K562 (cell line): ENCODE data around the gene EME2. TPM values are rescaled to one million over a fixed set of nuclear protein-coding genes. Genes with fewer than 3 reads are reported as not detected.
A peak's percentile ranks its signal among the peaks of the same experiment; 100 is the strongest.

Experiments used
- ATAC-seq: fragments of 200-7000 bp; cut with Tn5 transposase; 3 replicates; pipeline ENCODE4 v1.9.1; 2020; ENCODE audit warnings: moderate library complexity
- BruUV-seq: library from RNA; stranded (reverse); fragments of 400-500 nt; replicated peaks from 2 replicates; lab custom pipeline; 2021; lab: Mats Ljungman, UMichigan
- CTCF ChIA-PET: fragments of 300-600 bp; formaldehyde crosslinking; extraction: SDS; loops from one replicate; lab custom pipeline; 2021; ENCODE audit warnings: low intra/inter-chr PET ratio; lab: Yijun Ruan, JAX
- POLR2A ChIA-PET: fragments of 300-600, 350-650 bp; sonication (Branson Sonifier 250); formaldehyde crosslinking; extraction: SDS; loops from one replicate; lab custom pipeline; 2021; ENCODE audit warnings: antibody characterized with exemption, inconsistent platforms; lab: Yijun Ruan, JAX
- DNase-seq, 4 experiments: peaks; one replicate each; pipeline versions ENCODE4 v3.0.0 to v3.0.0-alpha.2; 2011 to 2018; ENCODE audit warnings: low spot score in 3 of 4, mixed read lengths in 3 of 4; ENCODE audit errors: extremely low read depth in 1 of 4
- FAIRE-seq: peaks from 2 replicates; lab custom pipeline; 2011; peaks lifted over from hg19 to GRCh38; lab: Jason Lieb, UNC
- H2AFZ ChIP-seq: 2 replicates; pipeline ENCODE4 v1.6.0; 2011; ENCODE audit warnings: low read depth, low read length, control low read depth, inconsistent platforms
- H3K27ac ChIP-seq: fragments of 200-600 bp; 3 replicates; pipeline ENCODE4 v1.8.0; 2011; ENCODE audit warnings: low read depth, mild to moderate bottlenecking, control low read depth, inconsistent platforms, low read length, moderate library complexity, mixed read lengths; ENCODE audit errors: extremely low read depth
- H3K27me3 ChIP-seq, 2 experiments: fragments of 300-600 bp in 1 of 2; 2 replicates in 1 of 2; 3 replicates in 1 of 2; pipeline versions ENCODE4 v1.6.0 to v1.8.0; 2011; ENCODE audit warnings: inconsistent platforms in 2 of 2, low read length in 2 of 2, mild to moderate bottlenecking in 1 of 2, mixed read lengths in 1 of 2, moderate library complexity in 1 of 2; ENCODE audit not compliant: control insufficient read depth in 2 of 2, insufficient read depth in 2 of 2
- H3K36me3 ChIP-seq: fragments of 300-600 bp; 3 replicates; pipeline ENCODE4 v1.8.0; 2011; ENCODE audit warnings: mild to moderate bottlenecking, low read length, inconsistent platforms; ENCODE audit not compliant: control insufficient read depth, insufficient read depth
- H3K4me1 ChIP-seq, 2 experiments: fragments of 200-600 bp in 1 of 2; replicated peaks in 1 of 2; 2 replicates in 1 of 2; 3 replicates in 1 of 2; pipeline versions ENCODE4 v1.5.1 to v1.8.0; 2011; ENCODE audit warnings: inconsistent platforms in 2 of 2, low read length in 2 of 2, mild to moderate bottlenecking in 1 of 2, mixed read lengths in 1 of 2, moderate library complexity in 1 of 2; ENCODE audit not compliant: control insufficient read depth in 2 of 2, insufficient read depth in 2 of 2
- H3K4me2 ChIP-seq: 2 replicates; pipeline ENCODE4 v1.6.1; 2011; ENCODE audit warnings: low read length, control low read depth, inconsistent platforms, mixed read lengths; ENCODE audit not compliant: insufficient read depth
- H3K4me3 ChIP-seq: fragments of 200-600 bp; sonication (generic), shearing (Covaris generic); 2 replicates; pipeline ENCODE4 v1.5.1; 2016; ENCODE audit warnings: control low read depth, inconsistent platforms
- H3K79me2 ChIP-seq: fragments of 200-600 bp; 3 replicates; pipeline ENCODE4 v1.8.0; 2011; ENCODE audit warnings: low read length, inconsistent platforms; ENCODE audit not compliant: control insufficient read depth, insufficient read depth
- H3K9ac ChIP-seq, 2 experiments: 2 replicates each; pipeline versions ENCODE4 v1.6.0 to v1.6.1; 2011; ENCODE audit warnings: low read depth in 2 of 2, low read length in 2 of 2, control low read depth in 1 of 2, inconsistent platforms in 1 of 2, mild to moderate bottlenecking in 1 of 2, mixed read lengths in 1 of 2; ENCODE audit not compliant: insufficient read depth in 1 of 2
- H3K9me1 ChIP-seq: one replicate; pipeline ENCODE4 v1.6.0; 2011; ENCODE audit warnings: inconsistent platforms, mild to moderate bottlenecking, low read length, moderate library complexity; ENCODE audit not compliant: control insufficient read depth, insufficient read depth
- H3K9me3 ChIP-seq: replicated peaks from 2 replicates; pipeline ENCODE4 v1.5.1; 2011; ENCODE audit warnings: low read depth, low read length, inconsistent platforms; ENCODE audit not compliant: control insufficient read depth, insufficient read depth
- H4K20me1 ChIP-seq: replicated peaks from 2 replicates; pipeline ENCODE4 v1.6.1; 2011; ENCODE audit warnings: low read length, inconsistent platforms, mixed read lengths; ENCODE audit not compliant: control insufficient read depth, insufficient read depth
- BRCA1 ChIP-seq, 2 experiments: fragments of 450-650 bp in 1 of 2; sonication (generic) in 1 of 2; formaldehyde crosslinking in 1 of 2; IDR thresholded peaks; 2 replicates each; pipeline versions ENCODE4 v1.5.0 to v1.6.1; 2017 to 2020; ENCODE audit warnings: mild to moderate bottlenecking in 1 of 2, missing genetic modification reagents in 1 of 2
- CC2D1A ChIP-seq: fragments of 450-650 bp; IDR thresholded peaks from 2 replicates; pipeline ENCODE4 v1.6.1; 2017; ENCODE audit warnings: mild to moderate bottlenecking
- CHD2 ChIP-seq: IDR thresholded peaks from 2 replicates; pipeline ENCODE4 v1.6.1; 2011; ENCODE audit warnings: low read depth, low read length
- HMG20A ChIP-seq: fragments of 450-650 bp; formaldehyde crosslinking; conservative IDR thresholded peaks from 2 replicates; pipeline ENCODE4 v1.4.0; 2020; ENCODE audit warnings: mild to moderate bottlenecking, mixed read lengths
- MXI1 ChIP-seq: IDR thresholded peaks from 2 replicates; pipeline ENCODE4 v1.6.1; 2011; ENCODE audit warnings: low read depth, mild to moderate bottlenecking, improper control_type of control experiment, low read length
- NCOR1 ChIP-seq: fragments of 450-650 bp; IDR thresholded peaks from 2 replicates; pipeline ENCODE4 v1.6.1; 2016; ENCODE audit warnings: mild to moderate bottlenecking, moderate library complexity
- NFXL1 ChIP-seq: fragments of 450-650 bp; formaldehyde crosslinking; IDR thresholded peaks from 2 replicates; pipeline ENCODE4 v1.4.0; 2021; ENCODE audit warnings: mild to moderate bottlenecking
- POLR2AphosphoS2 ChIP-seq: IDR thresholded peaks from 2 replicates; pipeline ENCODE4 v1.6.1; 2012; ENCODE audit warnings: low read length, improper control_type of control experiment
- POLR2G ChIP-seq: fragments of 200-400 bp; formaldehyde crosslinking; IDR thresholded peaks from 2 replicates; pipeline ENCODE4 v1.6.1; 2017; ENCODE audit warnings: low read depth, mild to moderate bottlenecking, antibody characterized with exemption, low read length, moderate library complexity
- PRPF4 ChIP-seq: fragments of 200-400 bp; formaldehyde crosslinking; IDR thresholded peaks from one replicate; pipeline ENCODE4 v1.6.1; 2017; ENCODE audit warnings: low read length, low read depth, mild to moderate bottlenecking; ENCODE audit not compliant: insufficient read depth, poor library complexity, severe bottlenecking
- SRSF3 ChIP-seq: fragments of 200-400 bp; formaldehyde crosslinking; IDR thresholded peaks from 2 replicates; pipeline ENCODE4 v1.6.1; 2016; ENCODE audit warnings: mild to moderate bottlenecking, low read length, moderate library complexity; ENCODE audit not compliant: insufficient read depth
- TAF9B ChIP-seq: fragments of 450-650 bp; IDR thresholded peaks from 2 replicates; pipeline ENCODE4 v1.6.1; 2018; ENCODE audit warnings: mild to moderate bottlenecking; ENCODE audit not compliant: partially characterized antibody
- ZNF263 ChIP-seq: sonication (generic); formaldehyde crosslinking; IDR thresholded peaks from 2 replicates; pipeline ENCODE4 v1.8.0; 2022; ENCODE audit warnings: mild to moderate bottlenecking, missing genetic modification reagents, borderline replicate concordance
- ZNF584 ChIP-seq: fragments of 200-800 bp; sonication (Bioruptor generic); IDR thresholded peaks from 2 replicates; pipeline ENCODE4 v1.6.1; 2016; ENCODE audit warnings: low read depth, mild to moderate bottlenecking, missing genetic modification characterization, missing compliant biosample characterization
- ZNF77 ChIP-seq: fragments of 250-450 bp; sonication (Bioruptor Pico); IDR thresholded peaks from 2 replicates; pipeline ENCODE4 v1.5.0; 2020
- WGBS: fragments of 100-300 bp; shearing (Covaris generic); methylation state at CpG from one replicate; pipeline ENCODE4 v1.1.6; 2016; ENCODE audit warnings: low coverage, mixed read lengths; ENCODE audit not compliant: insufficient coverage; ENCODE audit errors: missing lambda C conversion rate; 5-methylcytosine and 5-hydroxymethylcytosine counted together
- in situ Hi-C: fragments of 300-500 bp; cut with MboI; formaldehyde crosslinking; loops from 4 replicates; pipeline ENCODE4 v1.15.0; 2018; ENCODE audit warnings: inconsistent platforms, mixed read lengths
- intact Hi-C: fragments of 100-400 bp; cut with micrococcal nuclease; formaldehyde crosslinking; loops from 2 replicates; pipeline ENCODE4 v1.14.2; 2022
- polyA plus RNA-seq, 8 experiments: library from polyadenylated mRNA; depleted of rRNA in 4 of 8; stranded (reverse) in 5 of 8; unstranded in 3 of 8; fragments of >200 nt; fragmentation: Nextera tagmentation in 2 of 8; fragmentation: Illumina TruSeq in 1 of 8; extraction: Ambion mirVana in 2 of 8; extraction: Trizol in 1 of 8; gene quantifications; 2 replicates each; pipeline versions ENCODE4 v1.2.1 to v1.2.3, GENCODE V29; 2011 to 2014; ENCODE audit warnings: inconsistent platforms in 1 of 8, missing spikeins in 1 of 8
- total RNA-seq, 7 experiments: library from RNA; depleted of rRNA in 6 of 7; stranded (reverse); fragments of >200 nt in 6 of 7; fragmentation: Illumina TruSeq in 2 of 7; extraction: Trizol in 2 of 7; gene quantifications; 2 replicates each; pipeline versions ENCODE4 v1.2.1 to v1.2.3, GENCODE V29; 2011 to 2021; ENCODE audit warnings: low replicate concordance in 1 of 7
- TF ChIP-seq, protein P1 (sequence below): fragments of 250-450 bp; sonication (Bioruptor Pico); IDR thresholded peaks from 2 replicates; pipeline ENCODE4 v1.9.0; 2021; ENCODE audit warnings: mild to moderate bottlenecking, inconsistent platforms

EME2 gene
- total and polyA plus RNA-seq, 9 of the 15 experiments (the other 6 are each of a cell fraction or from before 2014, with no cell fraction given): 0.35 to 19.9 (median 3.5) TPM

DNA sequence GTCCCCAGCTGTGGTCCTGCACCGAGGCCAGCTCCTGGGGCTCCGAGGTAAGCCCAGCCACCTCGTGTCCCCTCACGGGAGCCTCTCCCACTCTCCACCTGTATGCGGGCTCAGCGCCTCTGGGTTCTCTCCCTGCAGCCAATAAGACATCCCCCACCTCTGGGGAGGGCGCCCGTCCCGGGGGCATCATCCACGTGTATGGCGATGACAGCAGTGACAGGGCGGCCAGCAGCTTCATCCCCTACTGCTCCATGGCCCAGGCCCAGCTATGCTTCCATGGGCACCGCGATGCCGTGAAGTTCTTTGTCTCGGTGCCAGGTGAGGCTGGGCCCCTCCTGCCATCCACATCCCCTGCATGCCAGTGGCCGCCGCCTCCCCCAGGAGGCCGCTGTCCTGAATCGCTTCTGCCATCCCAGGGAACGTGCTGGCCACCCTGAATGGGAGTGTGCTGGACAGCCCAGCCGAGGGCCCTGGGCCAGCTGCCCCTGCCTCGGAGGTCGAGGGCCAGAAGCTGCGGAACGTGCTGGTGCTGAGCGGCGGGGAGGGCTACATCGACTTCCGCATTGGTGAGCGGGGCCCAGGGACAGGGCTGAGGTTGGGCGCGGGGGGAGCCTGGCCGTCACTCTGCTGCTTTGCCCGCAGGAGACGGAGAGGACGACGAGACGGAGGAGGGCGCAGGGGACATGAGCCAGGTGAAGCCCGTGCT, 4.4 kb upstream of the EME2 start:
- Histone ChIP-seq H3K9me3 (no peaks in the 10 kb centered on the region), H3K4me1 (peaks cover 17 to 94% of the 10 kb centered on the region in 2 experiments; a peak in 4 of 5 replicates), H3K79me2 (peaks cover 32% of the 10 kb centered on the region), H3K9me1 (no peaks in the 10 kb centered on the region), H4K20me1 (0 out of 2 replicates have a peak, but pooled peaks cover 8% of the 10 kb centered on the region)
- POLR2A ChIA-PET: interaction anchor here (0.8 to 1.5 kb wide), 5 partner anchors 8 to 197 kb away, joined by 3 to 4 read pairs (median 3); partner anchors contain the start of genes NUBP2, RPS2 and SPSB3
- in situ Hi-C loops: no loop called here
- TF ChIP-seq PRPF4 (peak; percentile 24), TAF9B (no peak), POLR2G (peak; percentile 55), NCOR1 (no peak), NFXL1 (CRISPR knock-in tag) (no peak), ZNF584 (no peak), HMG20A (no peak), POLR2AphosphoS2 (0 out of 2 replicates have a peak, but pooled peaks have one; percentile 52), BRCA1 (IDR thresholded peaks at IDR 0.05) (no peak), BRCA1 (CRISPR knock-in tag; IDR thresholded peaks at IDR 0.05) (no peak), ZNF263 (CRISPR knock-in tag) (no peak), CC2D1A (no peak), MXI1 (no peak), SRSF3 (no peak), ZNF77 (CRISPR knock-in tag) (no peak), CHD2 (0 out of 2 replicates have a peak, but pooled peaks have one; percentile 15)
- TF ChIP-seq, protein P1, sequence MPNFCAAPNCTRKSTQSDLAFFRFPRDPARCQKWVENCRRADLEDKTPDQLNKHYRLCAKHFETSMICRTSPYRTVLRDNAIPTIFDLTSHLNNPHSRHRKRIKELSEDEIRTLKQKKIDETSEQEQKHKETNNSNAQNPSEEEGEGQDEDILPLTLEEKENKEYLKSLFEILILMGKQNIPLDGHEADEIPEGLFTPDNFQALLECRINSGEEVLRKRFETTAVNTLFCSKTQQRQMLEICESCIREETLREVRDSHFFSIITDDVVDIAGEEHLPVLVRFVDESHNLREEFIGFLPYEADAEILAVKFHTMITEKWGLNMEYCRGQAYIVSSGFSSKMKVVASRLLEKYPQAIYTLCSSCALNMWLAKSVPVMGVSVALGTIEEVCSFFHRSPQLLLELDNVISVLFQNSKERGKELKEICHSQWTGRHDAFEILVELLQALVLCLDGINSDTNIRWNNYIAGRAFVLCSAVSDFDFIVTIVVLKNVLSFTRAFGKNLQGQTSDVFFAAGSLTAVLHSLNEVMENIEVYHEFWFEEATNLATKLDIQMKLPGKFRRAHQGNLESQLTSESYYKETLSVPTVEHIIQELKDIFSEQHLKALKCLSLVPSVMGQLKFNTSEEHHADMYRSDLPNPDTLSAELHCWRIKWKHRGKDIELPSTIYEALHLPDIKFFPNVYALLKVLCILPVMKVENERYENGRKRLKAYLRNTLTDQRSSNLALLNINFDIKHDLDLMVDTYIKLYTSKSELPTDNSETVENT (CRISPR knock-in tag): no peak
- TF ChIP-seq, all 486 proteins: peak for 4
- no TSS peak for BruUV-seq
- 91% methylated on average over 28 of the region's 41 CpGs for WGBS
- H3K9ac ChIP-seq: peak overlapping the region in 1 of 2 experiments; percentile 9; a peak in 1 of 4 replicates
- H3K4me3 ChIP-seq: no peak overlapping the region
- FAIRE-seq (no peak), DNase-seq (no peak), ATAC-seq (no peak)
- CTCF ChIA-PET: no interaction called here
- H3K36me3 ChIP-seq: peaks cover 78% of the 10 kb centered on the region; the same call in 2 of the 3 replicates
- H3K4me2 ChIP-seq: no peak overlapping the region
- H2AFZ ChIP-seq: no peak overlapping the region
- no peaks in the 10 kb centered on the region for H3K27me3 ChIP-seq
- intact Hi-C loops: no loop called here
- no peak overlapping the region for H3K27ac ChIP-seq
